ENCODE data around the gene MSI2.

- TF ChIP-seq POLR2A (IDR thresholded peaks at IDR 0.05) (no peak), CTCF (IDR thresholded peaks at IDR 0.05) (no peak)
These were observed 376.0 kb downstream of the MSI2 start for GRCh38 chr17:57632294-57632693.

Data from right lobe of liver (tissue), 4 donors.